ENCODE measurements around the gene FZR1. TPM values are rescaled to one million over a fixed set of nuclear protein-coding genes. Genes with fewer than 3 reads are reported as not detected.
A peak's percentile ranks its signal among the peaks of the same experiment; 100 is the strongest.

The FZR1 gene
- total RNA-seq, 1 experiment from 2014 or later, result 51.4 TPM

GRCh38 chr19:3504735-3505134 lies 1.4 kb upstream of the FZR1 start:
- H3K23ac ChIP-seq (ENCODE audit: insufficient read length, low read depth, low read length), result no peak overlapping the region
- H3K27me3 ChIP-seq (ENCODE audit: insufficient read depth, low read length), result no peaks in the 10 kb centered on the region
- Mint-ChIP-seq H3K27ac (peak overlapping the region in 2 of 3 experiments; percentile 33 to 99; a peak in 4 of 7 replicates), H3K9me3 (no peaks in the 10 kb centered on the region; a peak in 1 of 5 replicates), H3K4me3 (peak overlapping the region; percentile 50 to 79; a peak in 3 of 5 replicates), H3K4me1 (peaks cover 19 to 41% of the 10 kb centered on the region in 2 experiments), H3K36me3 (ENCODE audit: insufficient read depth in 1 of 3, low read depth in 3 of 3) (peaks cover 6 to 14% (median 11%) of the 10 kb centered on the region in 3 experiments; a peak in 6 of 7 replicates), H3K27me3 (ENCODE audit: low read depth) (no peaks in the 10 kb centered on the region)
- no peak for DNase-seq
- H3K14ac ChIP-seq (ENCODE audit: insufficient read depth, low read length), result no peak overlapping the region
- H3K4ac ChIP-seq (ENCODE audit: low read depth, low read length), result no peak overlapping the region
- no peak for TF ChIP-seq CTCF (conservative IDR thresholded peaks at IDR 0.05)
- H3K4me1 ChIP-seq (ENCODE audit: insufficient read depth, low read length), result no peaks in the 10 kb centered on the region
- H4K91ac ChIP-seq (ENCODE audit: insufficient read length, low read depth, low read length), result no peak overlapping the region
- peaks cover 20% of the 10 kb centered on the region for H3K23me2 ChIP-seq (ENCODE audit: insufficient read length, low read depth, low read length, poor library complexity, severe bottlenecking)
- no peak overlapping the region for H3K4me2 ChIP-seq (ENCODE audit: insufficient read depth, insufficient read length, low read length)
- H2BK20ac ChIP-seq (ENCODE audit: low read depth, low read length, poor library complexity, severe bottlenecking), result no peak overlapping the region
- H2BK5ac ChIP-seq (ENCODE audit: insufficient read length, low read length), result no peak overlapping the region
- H2BK12ac ChIP-seq (ENCODE audit: insufficient read length, low read depth, low read length), result no peak overlapping the region
- H2BK120ac ChIP-seq (ENCODE audit: low read depth, low read length, poor library complexity, severe bottlenecking), result no peak overlapping the region
- H2AFZ ChIP-seq (ENCODE audit: low read length), result no peak overlapping the region
- peaks cover 5% of the 10 kb centered on the region; the same call in 1 of the 2 replicates for H3K79me2 ChIP-seq (ENCODE audit: insufficient read depth, low read length)
- no peaks in the 10 kb centered on the region for H3K79me1 ChIP-seq (ENCODE audit: insufficient read depth, low read depth, low read length, poor library complexity, severe bottlenecking)
- no peak overlapping the region for H3K56ac ChIP-seq (ENCODE audit: insufficient read length, low read depth, low read length)
- no peak overlapping the region for H2AK5ac ChIP-seq (ENCODE audit: insufficient read length, low read length)
- no peak overlapping the region for H3K27ac ChIP-seq (ENCODE audit: insufficient read length, low read depth, low read length)
- H3T11ph ChIP-seq (ENCODE audit: low read length), result no peak overlapping the region
- H4K8ac ChIP-seq (replicated peaks; ENCODE audit: insufficient read length, low read depth, low read length), result no peak overlapping the region
- WGBS (ENCODE audit: extremely low coverage, insufficient read length, low lambda C conversion rate), result no CpG with 5 or more reads among the region's 5 CpGs
- H4K5ac ChIP-seq (ENCODE audit: insufficient read length, low read depth, low read length), result no peak overlapping the region
- H2BK15ac ChIP-seq (ENCODE audit: low read depth, low read length), result no peak overlapping the region
- no peak overlapping the region for H3K18ac ChIP-seq (ENCODE audit: insufficient read length, low read depth, low read length)
- H3K9ac ChIP-seq (ENCODE audit: extremely low read depth, insufficient read length, low read length), result no peak overlapping the region
- no peaks in the 10 kb centered on the region for H3K9me3 ChIP-seq (ENCODE audit: control insufficient read depth, low read depth, low read length)
- H4K20me1 ChIP-seq (ENCODE audit: control insufficient read depth, insufficient read depth, insufficient read length), result no peaks in the 10 kb centered on the region

Data from H9 (cell line).